GM12878 (cell line): ENCODE data around the gene BRCA2.

ENCODE experiments used
- BHLHE40 ChIP-seq, 2 experiments: fragments of 450-650 bp in 1 of 2; IDR thresholded peaks; 2 replicates each; pipeline ENCODE4 v1.6.1; 2011 to 2017; ENCODE audit warnings: low read depth in 2 of 2, borderline replicate concordance in 1 of 2, improper control_type of control experiment in 1 of 2, low read length in 1 of 2, mild to moderate bottlenecking in 1 of 2
- EZH2 ChIP-seq: IDR thresholded peaks from 2 replicates; pipeline ENCODE4 v1.6.1; 2012; ENCODE audit warnings: low read depth, mild to moderate bottlenecking, control low read depth, inconsistent platforms, low read length, borderline replicate concordance; ENCODE audit not compliant: control insufficient read depth
- NFYB ChIP-seq: IDR thresholded peaks from 2 replicates; pipeline ENCODE4 v1.6.1; 2011; ENCODE audit warnings: low read depth, mild to moderate bottlenecking, low read length, improper control_type of control experiment, moderate library complexity; ENCODE audit not compliant: insufficient read depth

GRCh38 chr13:32299893-32300292 lies 15.4 kb upstream of the BRCA2 start:
- TF ChIP-seq EZH2 (no peak), NFYB (no peak), BHLHE40 (IDR thresholded peaks at IDR 0.05; ENCODE audit: borderline replicate concordance in 1 of 2, low read depth in 2 of 2, low read length in 1 of 2) (no peak)
